Measurements from ENCODE around the gene HOMER3. TPM values are rescaled to one million over a fixed set of nuclear protein-coding genes. Genes with fewer than 3 reads are reported as not detected.

HOMER3 gene
- total and polyA plus RNA-seq, 2 donors (not counting 3 experiments of a cell fraction or from before 2014, with no cell fraction given) = 139 to 184 TPM

DNA sequence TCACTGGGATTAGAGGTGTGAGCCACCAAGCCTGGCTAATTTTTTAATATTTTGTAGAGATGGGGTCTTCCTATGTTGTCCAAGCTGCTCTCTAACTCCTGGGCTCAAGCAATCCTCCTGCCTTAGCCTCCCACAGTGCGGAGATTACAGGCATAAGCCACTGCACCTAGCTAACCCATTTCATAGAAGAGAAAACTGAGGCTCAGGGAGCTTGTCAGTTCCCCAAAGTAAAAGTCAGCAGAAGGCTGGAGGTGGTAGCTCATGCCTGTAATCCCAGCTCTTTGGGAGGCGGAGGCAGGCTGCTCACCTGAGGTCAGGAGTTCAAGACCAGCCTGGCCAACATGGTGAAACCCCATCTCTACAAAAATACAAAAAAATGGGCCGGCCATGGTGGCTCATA, 8.8 kb upstream of the HOMER3 start:
- Histone ChIP-seq H3K27me3 (ENCODE audit: control insufficient read depth in 2 of 2, insufficient read depth in 2 of 2, low read length in 2 of 2) (no peaks in the 10 kb centered on the region), H3K79me2 (ENCODE audit: control insufficient read depth, insufficient read depth, low read length) (no peaks in the 10 kb centered on the region), H3K9me1 (replicated peaks; ENCODE audit: control insufficient read depth, extremely low read depth, insufficient read depth, low read length) (no peaks in the 10 kb centered on the region), H2AFZ (ENCODE audit: low read depth, low read length) (no peak overlapping the region), H3K4me1 (ENCODE audit: control insufficient read depth, extremely low read depth, insufficient read depth, low read length) (no peaks in the 10 kb centered on the region), H3K9me3 (replicated peaks; ENCODE audit: control insufficient read depth, insufficient read depth, low read length) (no peaks in the 10 kb centered on the region), H3K9ac (replicated peaks; ENCODE audit: extremely low read depth, insufficient read depth, low read length) (no peak overlapping the region), H3K36me3 (ENCODE audit: control insufficient read depth in 2 of 2, extremely low read depth in 1 of 2, insufficient read depth in 2 of 2, low read length in 2 of 2) (peaks cover 0 to 1% of the 10 kb centered on the region in 2 experiments), H3K4me2 (ENCODE audit: insufficient read depth, low read length) (no peak overlapping the region), H4K20me1 (replicated peaks; ENCODE audit: control insufficient read depth, extremely low read depth, insufficient read depth, low read length) (no peaks in the 10 kb centered on the region), H3K27ac (ENCODE audit: insufficient read depth, low read depth, low read length) (no peak overlapping the region), H3K4me3 (replicated peaks in 1 of 3; ENCODE audit: insufficient read depth in 1 of 3, low read depth in 1 of 3, low read length in 3 of 3) (no peak overlapping the region)
- ChIA-PET CTCF (interaction anchor here (1.4 to 2.6 kb wide), 4 partner anchors 37 to 46 kb away, joined by 3 to 10 read pairs (median 5); no protein-coding TSS in a partner anchor), POLR2A (no interaction called here)
- intact Hi-C loops (cut with micrococcal nuclease) (no loop called here), dilution Hi-C loops (cut with MboI; ENCODE audit: extremely low pct_ligation_motif_present, low sequenced_read_pairs) (no loop called here)
- BruUV-seq (replicated peaks) = no TSS peak
- TF ChIP-seq, protein P1, sequence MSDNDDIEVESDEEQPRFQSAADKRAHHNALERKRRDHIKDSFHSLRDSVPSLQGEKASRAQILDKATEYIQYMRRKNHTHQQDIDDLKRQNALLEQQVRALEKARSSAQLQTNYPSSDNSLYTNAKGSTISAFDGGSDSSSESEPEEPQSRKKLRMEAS (IDR thresholded peaks at IDR 0.05; ENCODE audit: insufficient read depth, insufficient read length) = no peak
- no peak for TF ChIP-seq JUN (IDR thresholded peaks at IDR 0.05; ENCODE audit: borderline replicate concordance, insufficient read depth, insufficient read length, low read depth)
- no peak for TF ChIP-seq MYC (IDR thresholded peaks at IDR 0.05; ENCODE audit: low read depth, low read length)
- no peak for TF ChIP-seq EZH2 (IDR thresholded peaks at IDR 0.05; ENCODE audit: borderline replicate concordance, low read depth, low read length, severe bottlenecking)
- no peak for TF ChIP-seq POLR2AphosphoS5 (IDR thresholded peaks at IDR 0.05; ENCODE audit: insufficient read depth, low read depth, low read length)
- TF ChIP-seq, protein P2, sequence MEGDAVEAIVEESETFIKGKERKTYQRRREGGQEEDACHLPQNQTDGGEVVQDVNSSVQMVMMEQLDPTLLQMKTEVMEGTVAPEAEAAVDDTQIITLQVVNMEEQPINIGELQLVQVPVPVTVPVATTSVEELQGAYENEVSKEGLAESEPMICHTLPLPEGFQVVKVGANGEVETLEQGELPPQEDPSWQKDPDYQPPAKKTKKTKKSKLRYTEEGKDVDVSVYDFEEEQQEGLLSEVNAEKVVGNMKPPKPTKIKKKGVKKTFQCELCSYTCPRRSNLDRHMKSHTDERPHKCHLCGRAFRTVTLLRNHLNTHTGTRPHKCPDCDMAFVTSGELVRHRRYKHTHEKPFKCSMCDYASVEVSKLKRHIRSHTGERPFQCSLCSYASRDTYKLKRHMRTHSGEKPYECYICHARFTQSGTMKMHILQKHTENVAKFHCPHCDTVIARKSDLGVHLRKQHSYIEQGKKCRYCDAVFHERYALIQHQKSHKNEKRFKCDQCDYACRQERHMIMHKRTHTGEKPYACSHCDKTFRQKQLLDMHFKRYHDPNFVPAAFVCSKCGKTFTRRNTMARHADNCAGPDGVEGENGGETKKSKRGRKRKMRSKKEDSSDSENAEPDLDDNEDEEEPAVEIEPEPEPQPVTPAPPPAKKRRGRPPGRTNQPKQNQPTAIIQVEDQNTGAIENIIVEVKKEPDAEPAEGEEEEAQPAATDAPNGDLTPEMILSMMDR (IDR thresholded peaks at IDR 0.05; ENCODE audit: extremely low read depth in 1 of 2, insufficient read depth in 1 of 2, low read depth in 1 of 2, low read length in 2 of 2) = no peak
- TF ChIP-seq FOS (IDR thresholded peaks at IDR 0.05; ENCODE audit: borderline replicate concordance, insufficient read depth, low read length) = no peak
- TF ChIP-seq POLR2A (IDR thresholded peaks at IDR 0.05; ENCODE audit: low read depth, low read length) = no peak
- no peak for DNase-seq (ENCODE audit: low read depth, low spot score)
- FAIRE-seq = no peak

Measured in endothelial cell of umbilical vein (primary cell).